Uterus (tissue), 4 donors: ENCODE results near the gene CELSR3. TPM values are rescaled to one million over a fixed set of nuclear protein-coding genes. Genes with fewer than 3 reads are reported as not detected.

Experiments used
- DNase-seq, 2 donors: peaks; one replicate each; pipeline ENCODE4 v3.0.0-alpha.2; 2019 to 2020
- H3K27ac ChIP-seq, 2 donors: fragments of 200-600 bp; sonication (generic); 1 replicate in 1 of 2; 2 replicates in 1 of 2; pipeline ENCODE4 v1.5.1; 2016 to 2018
- H3K27me3 ChIP-seq, 2 donors: fragments of 200-600 bp; sonication (generic); one replicate each; pipeline ENCODE4 v1.5.1; 2018 to 2019; ENCODE audit warnings: control low read depth in 1 of 2
- H3K36me3 ChIP-seq, 2 donors: fragments of 200-600 bp; sonication (generic); one replicate each; pipeline ENCODE4 v1.5.1; 2019; ENCODE audit warnings: control low read depth in 1 of 2
- H3K4me1 ChIP-seq, 2 donors: fragments of 200-600 bp; sonication (generic); one replicate each; pipeline ENCODE4 v1.5.1; 2018 to 2019; ENCODE audit warnings: control low read depth in 1 of 2
- H3K4me3 ChIP-seq, 2 donors: fragments of 200-600 bp; sonication (generic); 1 replicate in 1 of 2; 2 replicates in 1 of 2; pipeline ENCODE4 v1.5.1; 2018 to 2019; ENCODE audit warnings: mild to moderate bottlenecking in 1 of 2
- H3K9me3 ChIP-seq, 2 donors: fragments of 200-600 bp; sonication (generic); one replicate each; pipeline ENCODE4 v1.5.1; 2019; ENCODE audit warnings: control low read depth in 1 of 2
- POLR2A ChIP-seq, 2 donors: fragments of 450-650 bp; IDR thresholded peaks; one replicate each; pipeline ENCODE4 v1.6.1; 2016; ENCODE audit warnings: antibody characterized with exemption in 2 of 2, mild to moderate bottlenecking in 1 of 2, moderate library complexity in 1 of 2
- intact Hi-C: fragments of 100-400 bp; cut with DNase I; formaldehyde crosslinking; loops from one replicate; pipeline ENCODE4 v1.15.1; 2023; ENCODE audit warnings: low total_unique reads
- total RNA-seq, 4 donors: library from RNA; depleted of rRNA in 3 of 4; stranded (reverse); fragments of >200 nt in 3 of 4; gene quantifications; one replicate each; pipeline versions ENCODE4 v1.1.0 to v1.2.4, GENCODE V29; 2014 to 2023
- TF ChIP-seq, protein P1 (sequence below), 4 experiments: fragments of 200-600 bp in 2 of 4; fragments of 450-650 bp in 2 of 4; sonication (generic) in 2 of 4; IDR thresholded peaks; one replicate each; pipeline ENCODE4 v1.5.1; 2016 to 2019; ENCODE audit warnings: antibody characterized with exemption in 4 of 4, mild to moderate bottlenecking in 2 of 4, moderate library complexity in 1 of 4
- donor health status: DM: yes; HTN: yes; CAD: no.

The CELSR3 gene
- total RNA-seq, 4 donors from 2014 or later = under 0.01 to 3.4 (median 1.3) TPM; not detected in 1

DNA sequence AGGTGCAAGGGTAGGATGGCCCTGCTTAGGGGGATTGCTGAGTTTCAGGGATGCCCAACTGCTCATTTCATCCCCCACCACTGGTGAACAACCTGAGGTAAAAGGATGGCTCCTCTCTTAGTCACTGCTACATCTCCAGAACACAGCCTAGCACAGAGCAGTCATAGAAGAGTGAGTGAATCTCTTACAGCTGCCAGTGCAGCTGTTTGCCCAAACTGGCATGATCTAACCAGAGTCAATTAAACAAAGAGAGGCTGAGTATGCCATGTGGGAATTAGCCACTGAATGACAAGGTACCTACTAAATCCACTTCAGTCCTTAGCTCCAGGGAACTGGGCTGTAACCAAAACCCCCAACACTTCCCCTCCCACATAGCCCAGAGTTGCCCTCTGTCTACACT, 29.9 kb upstream of the CELSR3 start:
- no peaks in the 10 kb centered on the region for H3K36me3 ChIP-seq
- no peak overlapping the region for H3K4me3 ChIP-seq
- H3K9me3 ChIP-seq = no peaks in the 10 kb centered on the region
- no peak for DNase-seq
- intact Hi-C loops = no loop called here
- no peak for TF ChIP-seq POLR2A (IDR thresholded peaks at IDR 0.05)
- TF ChIP-seq, protein P1, sequence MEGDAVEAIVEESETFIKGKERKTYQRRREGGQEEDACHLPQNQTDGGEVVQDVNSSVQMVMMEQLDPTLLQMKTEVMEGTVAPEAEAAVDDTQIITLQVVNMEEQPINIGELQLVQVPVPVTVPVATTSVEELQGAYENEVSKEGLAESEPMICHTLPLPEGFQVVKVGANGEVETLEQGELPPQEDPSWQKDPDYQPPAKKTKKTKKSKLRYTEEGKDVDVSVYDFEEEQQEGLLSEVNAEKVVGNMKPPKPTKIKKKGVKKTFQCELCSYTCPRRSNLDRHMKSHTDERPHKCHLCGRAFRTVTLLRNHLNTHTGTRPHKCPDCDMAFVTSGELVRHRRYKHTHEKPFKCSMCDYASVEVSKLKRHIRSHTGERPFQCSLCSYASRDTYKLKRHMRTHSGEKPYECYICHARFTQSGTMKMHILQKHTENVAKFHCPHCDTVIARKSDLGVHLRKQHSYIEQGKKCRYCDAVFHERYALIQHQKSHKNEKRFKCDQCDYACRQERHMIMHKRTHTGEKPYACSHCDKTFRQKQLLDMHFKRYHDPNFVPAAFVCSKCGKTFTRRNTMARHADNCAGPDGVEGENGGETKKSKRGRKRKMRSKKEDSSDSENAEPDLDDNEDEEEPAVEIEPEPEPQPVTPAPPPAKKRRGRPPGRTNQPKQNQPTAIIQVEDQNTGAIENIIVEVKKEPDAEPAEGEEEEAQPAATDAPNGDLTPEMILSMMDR (IDR thresholded peaks at IDR 0.05) = no peak
- H3K4me1 ChIP-seq = no peaks in the 10 kb centered on the region
- H3K27me3 ChIP-seq = no peaks in the 10 kb centered on the region
- peak overlapping the region; percentile 97 to 99 for H3K27ac ChIP-seq

DNA sequence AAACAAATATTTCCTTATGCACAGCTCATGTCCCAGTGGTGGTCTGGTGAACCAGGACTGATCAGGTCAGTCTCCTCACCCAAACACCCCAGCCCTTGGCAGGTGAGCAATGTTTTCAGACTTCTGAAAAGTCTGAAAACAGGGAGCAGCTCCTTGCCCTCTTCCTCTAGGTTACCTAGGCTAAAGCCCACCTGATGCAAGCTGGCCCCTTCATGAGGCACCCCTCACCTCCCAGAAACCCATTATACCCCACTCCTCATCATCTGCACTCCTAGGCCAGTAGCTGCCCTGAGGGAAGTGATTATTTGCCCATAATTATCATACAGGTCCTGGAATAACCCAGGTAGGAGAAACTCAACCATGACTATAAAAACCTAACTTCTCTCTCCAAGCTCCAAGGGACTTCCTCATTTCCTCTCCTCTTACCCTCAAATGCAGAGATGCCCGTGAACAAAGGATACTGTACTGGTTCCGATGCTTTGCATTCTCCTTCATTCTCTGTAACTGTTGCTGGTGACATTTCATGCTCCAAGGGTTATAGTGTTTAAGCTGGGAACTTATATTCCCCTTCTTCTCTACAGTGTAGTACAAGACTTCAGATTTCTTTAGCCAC, 28.3 kb upstream of the CELSR3 start:
- intact Hi-C loops = no loop called here
- Histone ChIP-seq H3K36me3 (no peaks in the 10 kb centered on the region), H3K4me3 (no peak overlapping the region)

DNA sequence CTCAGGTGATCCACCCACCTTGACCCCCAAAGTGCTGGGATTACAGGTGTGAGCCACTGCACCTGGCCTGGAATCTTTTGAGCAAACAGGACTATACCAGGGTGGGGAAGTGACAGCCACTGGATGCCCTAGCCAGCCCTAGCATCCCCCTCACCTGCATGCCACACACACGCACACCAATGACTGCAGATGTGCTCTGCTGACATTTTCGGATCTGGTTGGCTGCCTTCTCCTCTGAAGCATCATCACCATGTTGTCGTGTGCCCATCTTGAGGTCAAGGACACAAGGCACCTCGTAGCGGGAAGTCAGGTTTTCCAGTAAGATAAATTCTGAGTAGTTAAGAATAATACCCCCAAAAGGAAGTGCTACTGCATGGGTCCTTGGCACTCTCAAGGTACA, 26.7 kb upstream of the CELSR3 start:
- no peaks in the 10 kb centered on the region for H3K36me3 ChIP-seq
- TF ChIP-seq, protein P1 (IDR thresholded peaks at IDR 0.05) = no peak
- no peak for TF ChIP-seq POLR2A (IDR thresholded peaks at IDR 0.05)
- no peaks in the 10 kb centered on the region for H3K9me3 ChIP-seq
- intact Hi-C loops = no loop called here
- H3K4me1 ChIP-seq = no peaks in the 10 kb centered on the region
- DNase-seq = no peak
- no peak overlapping the region for H3K4me3 ChIP-seq
- H3K27ac ChIP-seq = no peak overlapping the region
- H3K27me3 ChIP-seq = no peaks in the 10 kb centered on the region

More for the DNA sequence above, 28.3 kb upstream of the CELSR3 start:
- H3K9me3 ChIP-seq = no peaks in the 10 kb centered on the region
- no peak for DNase-seq
- TF ChIP-seq, protein P1 (IDR thresholded peaks at IDR 0.05) = no peak
- no peak for TF ChIP-seq POLR2A (IDR thresholded peaks at IDR 0.05)
- H3K4me1 ChIP-seq = no peaks in the 10 kb centered on the region
- H3K27me3 ChIP-seq = no peaks in the 10 kb centered on the region
- no peak overlapping the region for H3K27ac ChIP-seq

DNA sequence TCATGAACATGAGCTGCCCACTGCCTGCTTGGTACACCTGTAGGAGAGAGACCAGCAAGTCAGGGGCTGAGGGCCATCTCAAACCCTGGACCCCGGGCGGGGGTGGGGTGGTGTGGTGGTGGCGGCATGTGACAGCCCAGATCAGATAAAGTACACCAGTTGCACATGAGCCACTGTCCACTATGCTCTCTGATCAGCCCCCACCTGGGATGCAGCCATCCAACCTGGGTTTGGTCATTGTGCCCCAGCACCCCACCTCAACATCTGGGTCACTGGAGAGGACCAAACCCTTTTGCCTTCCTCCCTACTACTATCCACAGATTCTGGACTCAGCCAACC, 26.0 kb upstream of the CELSR3 start:
- no peak overlapping the region for H3K27ac ChIP-seq
- no peaks in the 10 kb centered on the region for H3K27me3 ChIP-seq
- no peaks in the 10 kb centered on the region for H3K36me3 ChIP-seq
- no peak for DNase-seq
- H3K9me3 ChIP-seq = no peaks in the 10 kb centered on the region
- no peaks in the 10 kb centered on the region for H3K4me1 ChIP-seq
- H3K4me3 ChIP-seq = no peak overlapping the region
- TF ChIP-seq, protein P1 (IDR thresholded peaks at IDR 0.05) = no peak
- TF ChIP-seq POLR2A (IDR thresholded peaks at IDR 0.05) = no peak
- intact Hi-C loops = no loop called here

DNA sequence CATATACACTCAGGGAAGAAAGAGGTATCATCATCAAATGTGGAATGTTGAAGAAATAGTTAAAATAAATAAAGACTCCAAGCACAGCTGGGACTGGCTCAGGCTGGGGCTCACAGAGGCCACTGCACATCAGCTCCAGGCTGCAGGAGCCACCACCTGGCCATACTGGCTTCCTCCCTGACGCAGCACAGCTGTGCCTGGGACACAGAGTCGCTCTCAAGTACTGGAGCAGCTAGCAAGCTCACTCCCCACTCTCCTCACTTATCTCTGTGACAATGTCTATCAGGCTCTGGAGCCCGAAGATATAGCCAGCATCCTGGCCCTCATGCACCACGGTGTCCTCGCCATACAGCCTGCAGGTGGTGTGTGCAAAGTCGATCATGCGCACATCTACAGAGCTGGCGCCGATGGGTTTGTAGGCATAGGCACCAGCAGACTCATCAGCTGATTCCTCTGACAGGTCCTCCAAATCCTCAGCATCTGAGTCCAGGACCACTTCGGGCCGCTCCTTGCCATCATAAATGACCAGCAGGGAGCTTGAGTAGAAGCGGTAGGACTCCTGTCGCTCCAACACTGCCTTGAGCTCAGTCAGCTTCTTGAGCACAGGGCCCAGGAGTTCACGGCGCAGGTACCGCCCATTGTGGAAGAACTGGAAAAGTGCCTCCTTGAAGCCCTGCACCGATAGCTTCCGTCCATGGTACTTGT, 25.5 kb upstream of the CELSR3 start:
- Histone ChIP-seq H3K27ac (no peak overlapping the region), H3K27me3 (no peaks in the 10 kb centered on the region), H3K9me3 (no peaks in the 10 kb centered on the region), H3K4me3 (no peak overlapping the region), H3K4me1 (peaks cover 0 to 5% of the 10 kb centered on the region in 2 donors), H3K36me3 (no peaks in the 10 kb centered on the region)
- intact Hi-C loops = no loop called here
- DNase-seq = no peak
- TF ChIP-seq POLR2A (IDR thresholded peaks at IDR 0.05) = no peak
- TF ChIP-seq, protein P1 (IDR thresholded peaks at IDR 0.05) = no peak
